Renal cortical epithelial cell (primary cell): Measurements from ENCODE around the gene RTF1. TPM values are rescaled to one million over a fixed set of nuclear protein-coding genes. Genes with fewer than 3 reads are reported as not detected.
"Not testable (repeated sequence)": the region's sequence is repeated elsewhere in the genome, so short reads cannot be mapped to it uniquely, and the experiment has no call there.

Experiments used
- DNase-seq: peaks from one replicate; pipeline ENCODE4 v3.0.0-alpha.2; 2011; ENCODE audit warnings: low read depth
- total RNA-seq: library from RNA; depleted of rRNA; stranded (reverse); fragments of >200 nt; gene quantifications from 2 replicates; pipeline ENCODE4 v1.2.3, GENCODE V29; 2014

Gene RTF1
- total RNA-seq, 1 donor from 2014 or later: 33.2 TPM

GRCh38 chr15:41437448-41437847, 20.6 kb downstream of the RTF1 start:
- DNase-seq: no peak

- no peak for DNase-seq
These were observed 21.3 kb downstream of the RTF1 start for GRCh38 chr15:41438206-41438605.

GRCh38 chr15:41438745-41439144, 21.9 kb downstream of the RTF1 start:
- DNase-seq: not testable (repeated sequence)

GRCh38 chr15:41443275-41443674, 26.4 kb downstream of the RTF1 start:
- no peak for DNase-seq

GRCh38 chr15:41445399-41445798, 28.5 kb downstream of the RTF1 start:
- no peak for DNase-seq

- DNase-seq: peak; percentile 43
These were observed 45.3 kb downstream of the RTF1 start for GRCh38 chr15:41462084-41462795.

GRCh38 chr15:41464889-41465580, 48.1 kb downstream of the RTF1 start:
- no peak for DNase-seq

- peak; percentile 66 for DNase-seq
These were observed 49.0 kb downstream of the RTF1 start for GRCh38 chr15:41465822-41466421.

GRCh38 chr15:41466711-41467110, 49.8 kb downstream of the RTF1 start:
- DNase-seq: no peak

- not testable (repeated sequence) for DNase-seq
These were observed 52.7 kb downstream of the RTF1 start for GRCh38 chr15:41469644-41470043.

- no peak for DNase-seq
These were observed 56.5 kb downstream of the RTF1 start for GRCh38 chr15:41473418-41473817.

GRCh38 chr15:41474436-41474835, 57.5 kb downstream of the RTF1 start:
- DNase-seq: no peak

GRCh38 chr15:41474941-41475340, 58.0 kb downstream of the RTF1 start:
- DNase-seq: no peak

GRCh38 chr15:41476416-41477048, 59.6 kb downstream of the RTF1 start:
- peak; percentile 56 for DNase-seq

GRCh38 chr15:41480396-41481140, 63.7 kb downstream of the RTF1 start:
- no peak for DNase-seq

- no peak for DNase-seq
These were observed 65.4 kb downstream of the RTF1 start for GRCh38 chr15:41482110-41482877.

GRCh38 chr15:41483115-41483514, 66.2 kb downstream of the RTF1 start:
- peak; percentile 34 for DNase-seq

GRCh38 chr15:41483519-41483918, 66.6 kb downstream of the RTF1 start:
- no peak for DNase-seq

- DNase-seq: no peak
These were observed 68.2 kb downstream of the RTF1 start for GRCh38 chr15:41484937-41485625.

GRCh38 chr15:41486286-41486685, 69.4 kb downstream of the RTF1 start:
- no peak for DNase-seq
